HepG2 (cell line): Measurements from ENCODE around the gene EFCAB14. TPM values are rescaled to one million over a fixed set of nuclear protein-coding genes. Genes with fewer than 3 reads are reported as not detected.

ENCODE experiments used
- ATAC-seq: fragments of 200-7000 bp; cut with Tn5 transposase; 3 replicates; pipeline ENCODE4 v1.9.1; 2020; ENCODE audit warnings: mild to moderate bottlenecking, moderate library complexity
- BruUV-seq: library from RNA; stranded (reverse); fragments of 400-500 nt; replicated peaks from 2 replicates; lab custom pipeline; 2021; lab: Mats Ljungman, UMichigan
- CTCF ChIA-PET: fragments of 300-600 bp; formaldehyde crosslinking; extraction: SDS; loops from one replicate; lab custom pipeline; 2021; ENCODE audit warnings: low total read pairs, inconsistent platforms, low intra/inter-chr PET ratio; lab: Yijun Ruan, JAX
- POLR2A ChIA-PET: fragments of 350-600 bp; sonication (Branson Sonifier 250); formaldehyde crosslinking; loops from one replicate; lab custom pipeline; 2020; ENCODE audit warnings: antibody characterized with exemption, inconsistent platforms; lab: Yijun Ruan, JAX
- DNase-seq: peaks from one replicate; pipeline ENCODE4 v3.0.0-alpha.2; 2015; ENCODE audit warnings: low spot score
- FAIRE-seq: peaks from 3 replicates; lab custom pipeline; 2011; peaks lifted over from hg19 to GRCh38; lab: Jason Lieb, UNC
- H2AFZ ChIP-seq: one replicate; pipeline ENCODE4 v1.6.1; 2011; ENCODE audit warnings: low read length, inconsistent platforms
- H3K27ac ChIP-seq: fragments of 300-600 bp; 3 replicates; pipeline ENCODE4 v1.8.0; 2011; ENCODE audit warnings: mixed run types, mild to moderate bottlenecking, mixed read lengths, low read length, inconsistent platforms; ENCODE audit not compliant: insufficient read depth; ENCODE audit errors: extremely low read length
- H3K27me3 ChIP-seq, 2 experiments: fragments of 200-600 bp in 1 of 2; 2 replicates in 1 of 2; 3 replicates in 1 of 2; pipeline versions ENCODE4 v1.6.0 to v1.8.0; 2011; ENCODE audit warnings: low read length in 2 of 2, mild to moderate bottlenecking in 2 of 2, moderate library complexity in 2 of 2, inconsistent platforms in 1 of 2; ENCODE audit not compliant: insufficient read depth in 2 of 2, control insufficient read depth in 1 of 2
- H3K36me3 ChIP-seq, 2 experiments: fragments of 200-600 bp in 1 of 2; replicated peaks in 1 of 2; 2 replicates in 1 of 2; 3 replicates in 1 of 2; pipeline versions ENCODE4 v1.5.1 to v1.8.0; 2011; ENCODE audit warnings: low read length in 2 of 2, inconsistent platforms in 1 of 2; ENCODE audit not compliant: insufficient read depth in 2 of 2, control insufficient read depth in 1 of 2
- H3K4me1 ChIP-seq: 2 replicates; pipeline ENCODE4 v1.5.1; 2012; ENCODE audit warnings: low read length, inconsistent platforms; ENCODE audit not compliant: insufficient read depth
- H3K4me2 ChIP-seq: 2 replicates; pipeline ENCODE4 v1.6.0; 2011; ENCODE audit warnings: low read depth, low read length, inconsistent platforms
- H3K4me3 ChIP-seq, 3 experiments: fragments of 200-600 bp in 1 of 3; sonication (generic), shearing (Covaris generic) in 1 of 3; replicated peaks in 1 of 3; 2 replicates each; pipeline ENCODE4 v1.5.1; 2011 to 2016; ENCODE audit warnings: low read length in 3 of 3, inconsistent platforms in 2 of 3, low read depth in 2 of 3, mild to moderate bottlenecking in 2 of 3, control low read depth in 1 of 3, mixed read lengths in 1 of 3; ENCODE audit not compliant: insufficient read depth in 1 of 3
- H3K79me2 ChIP-seq: one replicate; pipeline ENCODE4 v1.6.1; 2011; ENCODE audit warnings: low read length, inconsistent platforms; ENCODE audit not compliant: insufficient read depth
- H3K9ac ChIP-seq: 2 replicates; pipeline ENCODE4 v1.6.0; 2011; ENCODE audit warnings: mild to moderate bottlenecking, low read depth, low read length, inconsistent platforms; ENCODE audit not compliant: insufficient read depth
- H3K9me3 ChIP-seq: 2 replicates; pipeline ENCODE4 v1.5.1; 2012; ENCODE audit warnings: mild to moderate bottlenecking, low read length
- H4K20me1 ChIP-seq: 2 replicates; pipeline ENCODE4 v1.6.0; 2011; ENCODE audit warnings: inconsistent platforms, mild to moderate bottlenecking, low read length, moderate library complexity; ENCODE audit not compliant: insufficient read depth
- MAFF ChIP-seq: IDR thresholded peaks from 2 replicates; pipeline ENCODE4 v1.6.1; 2011; ENCODE audit warnings: low read depth, low read length, improper control_type of control experiment
- MAFK ChIP-seq, 2 experiments: IDR thresholded peaks in 1 of 2; conservative IDR thresholded peaks in 1 of 2; 2 replicates each; pipeline ENCODE4 v1.6.1; 2011; ENCODE audit warnings: improper control_type of control experiment in 2 of 2, low read length in 2 of 2
- RORA ChIP-seq: sonication (generic); formaldehyde crosslinking; IDR thresholded peaks from 2 replicates; pipeline ENCODE4 v1.5.0; 2020; ENCODE audit warnings: mild to moderate bottlenecking, missing genetic modification reagents, moderate library complexity
- SRSF4 ChIP-seq: fragments of 200-400 bp; formaldehyde crosslinking; IDR thresholded peaks from one replicate; pipeline ENCODE4 v1.6.1; 2018; ENCODE audit warnings: mild to moderate bottlenecking, low read depth, low read length, moderate library complexity; ENCODE audit not compliant: poor library complexity, severe bottlenecking
- ZKSCAN8 ChIP-seq: IDR thresholded peaks from 2 replicates; pipeline ENCODE4 v1.6.1; 2016; ENCODE audit warnings: borderline replicate concordance, missing genetic modification reagents, missing compliant biosample characterization
- ZNF746 ChIP-seq: sonication (generic); formaldehyde crosslinking; IDR thresholded peaks from 2 replicates; pipeline ENCODE4 v1.8.0; 2022; ENCODE audit warnings: mild to moderate bottlenecking, missing genetic modification reagents
- WGBS: methylation state at CpG from one replicate; pipeline ENCODE4 v1.1.6; 2017; ENCODE audit warnings: low lambda C conversion rate; 5-methylcytosine and 5-hydroxymethylcytosine counted together
- in situ Hi-C: cut with HindIII; loops from 2 replicates; pipeline ENCODE4 v1.10.0; 2017; ENCODE audit warnings: low pct_unique_long_range_greater_than_20kb; ENCODE audit not compliant: extremely low pct_ligation_motif_present
- intact Hi-C: fragments of 100-400 bp; cut with micrococcal nuclease; formaldehyde crosslinking; loops from one replicate; pipeline ENCODE4 v1.10.0; 2022; ENCODE audit not compliant: unreplicated experiment
- polyA plus RNA-seq, 8 experiments: library from polyadenylated mRNA; depleted of rRNA in 3 of 8; stranded (reverse) in 7 of 8; unstranded in 1 of 8; fragments of >200 nt; fragmentation: Illumina TruSeq in 4 of 8; extraction: Trizol in 4 of 8; gene quantifications; 2 replicates each; pipeline versions ENCODE4 v1.2.1 to v1.2.3, GENCODE V29; 2011 to 2016; ENCODE audit warnings: low read depth in 4 of 8, missing spikeins in 1 of 8, mixed read lengths in 1 of 8; ENCODE audit not compliant: insufficient read depth in 1 of 8
- total RNA-seq, 5 experiments: library from RNA; depleted of rRNA; stranded (reverse); fragments of >200 nt; fragmentation: Illumina TruSeq; extraction: Trizol; gene quantifications; 2 replicates each; pipeline ENCODE4 v1.2.3, GENCODE V29; 2016; ENCODE audit warnings: low read depth in 1 of 5
- TF ChIP-seq, protein P1 (sequence below), 2 experiments: fragments of 450-650 bp in 1 of 2; sonication (generic) in 1 of 2; formaldehyde crosslinking; IDR thresholded peaks; 2 replicates each; pipeline versions ENCODE4 v1.5.0 to v1.8.0; 2020 to 2022; ENCODE audit warnings: mild to moderate bottlenecking in 1 of 2, missing genetic modification reagents in 1 of 2
- TF ChIP-seq, protein P2 (sequence below): sonication (generic); formaldehyde crosslinking; IDR thresholded peaks from 2 replicates; pipeline ENCODE4 v1.4.0; 2020; ENCODE audit warnings: missing genetic modification reagents

The EFCAB14 gene
- total and polyA plus RNA-seq, 2 of the 13 experiments (the other 11 are each of a cell fraction or from before 2014, with no cell fraction given): 13.4 to 17.9 TPM

DNA sequence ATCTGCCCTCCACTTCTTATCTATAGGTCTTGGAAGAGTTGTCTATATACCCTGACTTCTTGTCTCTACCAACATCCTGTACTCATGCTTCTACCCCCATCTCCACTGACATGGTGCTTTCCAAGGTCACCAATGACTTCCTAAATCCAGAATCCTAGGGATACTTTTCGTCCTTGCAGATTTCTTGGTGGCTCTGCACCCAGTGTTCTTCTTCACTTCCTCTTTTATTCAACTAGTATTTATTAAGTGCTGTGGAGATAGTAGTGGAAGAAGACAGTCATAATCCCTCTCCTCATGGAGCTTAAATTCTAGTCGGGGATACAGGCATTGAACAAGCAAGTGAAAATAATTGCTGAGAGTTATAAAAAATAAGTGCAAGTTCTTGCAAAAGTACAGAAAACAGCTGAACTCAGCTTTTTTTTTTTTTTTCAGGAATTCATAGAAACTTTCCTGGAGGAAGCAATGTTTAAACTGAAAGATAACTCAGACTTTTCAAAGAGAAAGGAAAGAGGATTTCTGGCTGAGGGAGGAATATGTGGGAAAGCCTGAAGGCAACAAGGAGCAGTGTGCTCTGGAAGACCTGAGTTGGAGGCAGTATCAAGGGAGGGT lies 41.7 kb upstream of the EFCAB14 start:
- POLR2A ChIA-PET: no interaction called here

More for the DNA sequence above, 41.7 kb upstream of the EFCAB14 start:
- FAIRE-seq (no peak), ATAC-seq (no peak), DNase-seq (no peak)
- H3K36me3 ChIP-seq: no peaks in the 10 kb centered on the region
- H3K27me3 ChIP-seq: no peaks in the 10 kb centered on the region
- H3K4me1 ChIP-seq: peaks cover 19% of the 10 kb centered on the region
- intact Hi-C loops (no loop called here), in situ Hi-C loops (no loop called here)
- CTCF ChIA-PET: no interaction called here
- H3K4me2 ChIP-seq: no peak overlapping the region
- H2AFZ ChIP-seq: no peak overlapping the region
- no peaks in the 10 kb centered on the region for H3K9me3 ChIP-seq
- H4K20me1 ChIP-seq: no peaks in the 10 kb centered on the region
- WGBS: 0% methylated on average over 2 of the region's 2 CpGs
- BruUV-seq: no TSS peak
- no peak for TF ChIP-seq SRSF4
- TF ChIP-seq, protein P1, sequence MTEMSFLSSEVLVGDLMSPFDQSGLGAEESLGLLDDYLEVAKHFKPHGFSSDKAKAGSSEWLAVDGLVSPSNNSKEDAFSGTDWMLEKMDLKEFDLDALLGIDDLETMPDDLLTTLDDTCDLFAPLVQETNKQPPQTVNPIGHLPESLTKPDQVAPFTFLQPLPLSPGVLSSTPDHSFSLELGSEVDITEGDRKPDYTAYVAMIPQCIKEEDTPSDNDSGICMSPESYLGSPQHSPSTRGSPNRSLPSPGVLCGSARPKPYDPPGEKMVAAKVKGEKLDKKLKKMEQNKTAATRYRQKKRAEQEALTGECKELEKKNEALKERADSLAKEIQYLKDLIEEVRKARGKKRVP (CRISPR knock-in tag; IDR thresholded peaks at IDR 0.05): no peak
- no peak for TF ChIP-seq RORA (CRISPR knock-in tag)
- no peak for TF ChIP-seq ZNF746 (CRISPR knock-in tag)
- TF ChIP-seq, protein P2, sequence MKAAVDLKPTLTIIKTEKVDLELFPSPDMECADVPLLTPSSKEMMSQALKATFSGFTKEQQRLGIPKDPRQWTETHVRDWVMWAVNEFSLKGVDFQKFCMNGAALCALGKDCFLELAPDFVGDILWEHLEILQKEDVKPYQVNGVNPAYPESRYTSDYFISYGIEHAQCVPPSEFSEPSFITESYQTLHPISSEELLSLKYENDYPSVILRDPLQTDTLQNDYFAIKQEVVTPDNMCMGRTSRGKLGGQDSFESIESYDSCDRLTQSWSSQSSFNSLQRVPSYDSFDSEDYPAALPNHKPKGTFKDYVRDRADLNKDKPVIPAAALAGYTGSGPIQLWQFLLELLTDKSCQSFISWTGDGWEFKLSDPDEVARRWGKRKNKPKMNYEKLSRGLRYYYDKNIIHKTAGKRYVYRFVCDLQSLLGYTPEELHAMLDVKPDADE: no peak
- peak; percentile 76 to 87 for TF ChIP-seq MAFK (conservative IDR thresholded peaks at IDR 0.05 in 1 of 2, IDR thresholded peaks at IDR 0.05 in 1 of 2; ENCODE audit: low read length in 2 of 2)
- TF ChIP-seq MAFF: peak; percentile 76
- no peak for TF ChIP-seq ZKSCAN8 (CRISPR knock-in tag)
- H3K9ac ChIP-seq: no peak overlapping the region
- H3K4me3 ChIP-seq: no peak overlapping the region
- H3K79me2 ChIP-seq: no peaks in the 10 kb centered on the region
- H3K27ac ChIP-seq: no peak overlapping the region
